Activated CD4-positive, alpha-beta T cell treated with anti-CD3 and anti-CD28 coated beads, Interleukin-2, amount 10 ng/mL, durations not matched to agents 24 days and 14 days (primary cell): ENCODE results near the gene APLF. TPM values are rescaled to one million over a fixed set of nuclear protein-coding genes. Genes with fewer than 3 reads are reported as not detected.
A peak's percentile ranks its signal among the peaks of the same experiment; 100 is the strongest.
"Not testable (repeated sequence)": the region's sequence is repeated elsewhere in the genome, so short reads cannot be mapped to it uniquely, and the experiment has no call there.

ENCODE experiments used
- DNase-seq: peaks from one replicate; pipeline ENCODE4 v3.0.0; 2022
- H3K27ac Mint-ChIP-seq: one replicate; pipeline ENCODE4 v1.8.0; 2022; ENCODE audit warnings: mild to moderate bottlenecking, mixed read lengths
- H3K27me3 Mint-ChIP-seq: one replicate; pipeline ENCODE4 v1.8.0; 2022; ENCODE audit warnings: mixed read lengths
- H3K36me3 Mint-ChIP-seq: one replicate; pipeline ENCODE4 v1.8.0; 2022; ENCODE audit warnings: low read depth, mild to moderate bottlenecking, mixed read lengths
- H3K4me1 Mint-ChIP-seq: one replicate; pipeline ENCODE4 v1.8.0; 2021; ENCODE audit warnings: mixed read lengths
- H3K4me3 Mint-ChIP-seq: one replicate; pipeline ENCODE4 v1.8.0; 2022; ENCODE audit warnings: mild to moderate bottlenecking, moderate library complexity, mixed read lengths
- H3K9me3 Mint-ChIP-seq: one replicate; pipeline ENCODE4 v1.8.0; 2021; ENCODE audit warnings: mixed read lengths
- intact Hi-C: fragments of 100-400 bp; cut with micrococcal nuclease; formaldehyde crosslinking; loops from one replicate; pipeline ENCODE4 v1.15.1; 2023
- total RNA-seq: library from RNA; stranded (reverse); gene quantifications from 2 replicates; pipeline ENCODE4 v1.2.3, GENCODE V29; 2022

APLF gene
- total RNA-seq, 1 donor from 2014 or later: 2.0 TPM

- no peak for DNase-seq
- Mint-ChIP-seq H3K36me3 (no peaks in the 10 kb centered on the region), H3K9me3 (no peaks in the 10 kb centered on the region), H3K4me3 (no peak overlapping the region), H3K27me3 (peaks cover 2% of the 10 kb centered on the region), H3K4me1 (peaks cover 9% of the 10 kb centered on the region), H3K27ac (no peak overlapping the region)
- intact Hi-C loops: no loop called here
These were observed 38.3 kb downstream of the APLF start for GRCh38 chr2:68505603-68506159.

GRCh38 chr2:68506170-68506569, 38.8 kb downstream of the APLF start:
- Mint-ChIP-seq H3K27ac (no peak overlapping the region), H3K27me3 (no peaks in the 10 kb centered on the region), H3K4me1 (peaks cover 9% of the 10 kb centered on the region), H3K36me3 (no peaks in the 10 kb centered on the region), H3K4me3 (no peak overlapping the region), H3K9me3 (no peaks in the 10 kb centered on the region)
- intact Hi-C loops: no loop called here
- no peak for DNase-seq

DNA sequence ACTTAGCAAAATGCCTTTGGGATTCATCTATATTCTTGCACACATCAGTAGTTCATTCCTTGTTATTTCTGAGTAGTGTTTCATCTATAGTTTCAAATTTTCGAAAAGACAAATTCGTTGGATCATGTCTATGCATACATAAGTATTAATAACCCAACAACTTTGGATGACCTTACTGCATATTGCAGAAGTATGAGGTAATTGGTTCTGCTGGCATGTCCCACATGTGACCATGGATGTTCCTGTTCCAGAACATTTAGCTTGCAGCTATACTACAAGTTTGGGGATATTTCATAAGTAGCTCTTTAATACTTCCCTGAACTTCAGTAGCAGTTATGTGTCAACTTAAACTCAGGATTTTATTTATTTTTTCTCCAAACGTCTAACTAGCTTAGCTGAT, 44.9 kb downstream of the APLF start:
- DNase-seq: no peak
- H3K4me1 Mint-ChIP-seq: no peaks in the 10 kb centered on the region
- H3K27ac Mint-ChIP-seq: no peak overlapping the region
- no peaks in the 10 kb centered on the region for H3K27me3 Mint-ChIP-seq
- intact Hi-C loops: no loop called here
- H3K9me3 Mint-ChIP-seq: no peaks in the 10 kb centered on the region
- H3K4me3 Mint-ChIP-seq: no peak overlapping the region
- no peaks in the 10 kb centered on the region for H3K36me3 Mint-ChIP-seq

DNA sequence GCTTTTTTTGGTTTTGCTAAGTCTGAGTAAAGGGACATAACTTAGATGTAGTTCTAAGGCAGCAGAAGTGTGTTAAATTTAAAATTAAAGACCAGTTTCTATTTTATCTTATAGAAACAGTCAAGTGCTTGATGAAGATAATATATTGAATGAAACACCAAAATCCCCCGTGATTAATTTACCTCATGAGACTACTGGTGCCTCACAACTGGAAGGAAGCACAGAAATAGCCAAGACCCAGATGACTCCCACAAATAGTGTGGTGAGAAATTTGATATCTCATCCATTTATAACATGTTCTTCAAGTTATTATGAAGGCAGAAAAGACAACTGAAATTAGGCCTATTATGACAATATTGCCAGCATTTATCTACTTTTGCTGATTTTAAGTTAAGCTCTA, 45.6 kb downstream of the APLF start:
- no peak for DNase-seq
- H3K36me3 Mint-ChIP-seq: no peaks in the 10 kb centered on the region
- H3K4me3 Mint-ChIP-seq: no peak overlapping the region
- intact Hi-C loops: no loop called here
- H3K9me3 Mint-ChIP-seq: no peaks in the 10 kb centered on the region
- H3K27me3 Mint-ChIP-seq: no peaks in the 10 kb centered on the region
- no peak overlapping the region for H3K27ac Mint-ChIP-seq
- no peaks in the 10 kb centered on the region for H3K4me1 Mint-ChIP-seq

DNA sequence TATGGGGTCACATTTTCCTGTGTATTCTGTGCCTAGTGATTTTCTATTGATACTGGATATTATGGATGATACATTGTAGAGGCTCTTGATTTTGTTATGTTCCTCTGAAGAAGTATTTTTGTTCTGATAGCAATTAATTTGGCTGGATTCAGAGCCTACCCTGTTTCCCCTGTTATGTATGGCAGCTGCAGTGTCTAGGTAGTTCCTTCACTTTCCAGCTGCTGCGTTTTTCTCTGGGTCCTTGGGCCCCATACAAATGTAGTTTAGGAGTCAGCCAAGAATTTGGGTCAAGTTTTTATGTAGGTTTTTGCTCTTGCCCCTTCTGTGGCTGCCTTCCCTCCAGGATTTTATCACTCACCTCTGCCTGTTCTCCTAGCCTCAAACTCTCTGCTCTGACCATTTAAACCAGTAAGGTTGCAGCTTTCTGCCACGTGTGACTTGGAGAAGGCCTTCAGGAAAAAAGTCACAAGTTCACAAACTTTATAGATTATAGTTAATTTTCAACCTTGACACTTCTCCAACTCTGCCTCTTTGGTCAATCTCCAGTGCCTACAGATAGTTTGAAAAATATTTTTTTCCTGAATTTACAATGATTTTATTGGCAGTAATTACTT, 47.0 kb downstream of the APLF start:
- DNase-seq: no peak
- no peaks in the 10 kb centered on the region for H3K27me3 Mint-ChIP-seq
- H3K4me1 Mint-ChIP-seq: no peaks in the 10 kb centered on the region
- intact Hi-C loops: no loop called here
- no peak overlapping the region for H3K27ac Mint-ChIP-seq
- no peaks in the 10 kb centered on the region for H3K36me3 Mint-ChIP-seq
- H3K9me3 Mint-ChIP-seq: no peaks in the 10 kb centered on the region
- H3K4me3 Mint-ChIP-seq: no peak overlapping the region

GRCh38 chr2:68516051-68516955, 48.9 kb downstream of the APLF start:
- no peak for DNase-seq
- intact Hi-C loops: loop anchor here (5.0 kb wide), 1 partner anchor 129 kb away; no protein-coding TSS in a partner anchor

DNA sequence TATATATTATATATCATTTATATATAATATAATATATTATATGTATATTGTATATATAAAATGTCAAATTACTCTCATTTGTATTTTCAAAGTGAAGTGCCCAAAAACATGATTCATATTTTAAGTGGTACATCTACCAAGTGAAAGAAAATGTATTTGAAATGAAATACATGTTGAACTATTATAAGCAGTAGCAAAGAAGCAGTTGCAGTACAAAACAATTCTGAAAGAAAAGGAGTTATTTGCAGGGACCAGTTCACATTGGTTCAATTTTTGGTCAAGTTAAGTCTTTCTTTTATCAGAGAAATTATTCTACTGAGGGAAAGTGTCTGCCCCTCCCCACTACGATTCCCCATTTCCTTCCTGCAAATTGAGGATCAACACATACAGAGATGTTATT, 51.9 kb downstream of the APLF start:
- peaks cover 9% of the 10 kb centered on the region for H3K4me1 Mint-ChIP-seq
- no peak overlapping the region for H3K4me3 Mint-ChIP-seq
- no peaks in the 10 kb centered on the region for H3K36me3 Mint-ChIP-seq

More at GRCh38 chr2:68516051-68516955, 48.9 kb downstream of the APLF start:
- Mint-ChIP-seq H3K4me3 (no peak overlapping the region), H3K36me3 (no peaks in the 10 kb centered on the region), H3K4me1 (peaks cover 9% of the 10 kb centered on the region), H3K27ac (no peak overlapping the region), H3K9me3 (no peaks in the 10 kb centered on the region), H3K27me3 (no peaks in the 10 kb centered on the region)

GRCh38 chr2:68521037-68521436, 53.7 kb downstream of the APLF start:
- no peaks in the 10 kb centered on the region for H3K27me3 Mint-ChIP-seq
- peak overlapping the region; percentile 13 for H3K27ac Mint-ChIP-seq
- H3K4me1 Mint-ChIP-seq: peaks cover 9% of the 10 kb centered on the region
- intact Hi-C loops: loop anchor here (5.0 kb wide), 2 partner anchors 54 to 131 kb away; partner anchors contain the start of genes APLF and FBXO48
- no peak overlapping the region for H3K4me3 Mint-ChIP-seq
- no peaks in the 10 kb centered on the region for H3K9me3 Mint-ChIP-seq
- no peak for DNase-seq
- no peaks in the 10 kb centered on the region for H3K36me3 Mint-ChIP-seq

More for the DNA sequence above, 51.9 kb downstream of the APLF start:
- DNase-seq: no peak
- H3K27ac Mint-ChIP-seq: no peak overlapping the region
- intact Hi-C loops: loop anchor here (5.0 kb wide), 1 partner anchor 132 kb away; no protein-coding TSS in a partner anchor
- no peaks in the 10 kb centered on the region for H3K27me3 Mint-ChIP-seq
- H3K9me3 Mint-ChIP-seq: no peaks in the 10 kb centered on the region

DNA sequence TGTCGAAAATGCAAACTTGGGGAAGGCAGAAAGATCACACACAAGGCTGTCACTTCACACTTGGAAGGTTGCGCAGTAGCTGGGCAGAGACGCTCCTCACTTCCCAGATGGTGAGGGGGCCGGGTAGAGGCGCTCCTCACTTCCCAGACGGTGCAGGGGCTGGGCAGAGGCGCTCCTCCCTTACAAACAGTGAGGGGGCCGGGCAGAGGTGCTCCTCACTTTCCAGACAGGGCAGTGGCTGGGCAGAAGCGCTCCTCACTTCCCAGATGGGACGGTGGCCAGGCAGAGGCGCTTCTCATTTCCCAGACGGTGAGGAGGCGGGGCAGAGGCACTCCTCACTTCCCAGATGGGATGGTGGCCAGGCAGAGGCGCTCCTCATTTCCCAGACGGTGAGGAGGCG, 59.6 kb downstream of the APLF start:
- H3K27me3 Mint-ChIP-seq, H3K27ac Mint-ChIP-seq, H3K4me1 Mint-ChIP-seq, H3K4me3 Mint-ChIP-seq, DNase-seq, H3K9me3 Mint-ChIP-seq, intact Hi-C loops, H3K36me3 Mint-ChIP-seq: not testable (repeated sequence)

- H3K27ac Mint-ChIP-seq, H3K4me1 Mint-ChIP-seq, H3K36me3 Mint-ChIP-seq, H3K27me3 Mint-ChIP-seq, intact Hi-C loops, H3K4me3 Mint-ChIP-seq, H3K9me3 Mint-ChIP-seq, DNase-seq: not testable (repeated sequence)
These were observed 60.1 kb downstream of the APLF start for GRCh38 chr2:68527343-68528081.

- H3K9me3 Mint-ChIP-seq, H3K4me3 Mint-ChIP-seq, H3K4me1 Mint-ChIP-seq, intact Hi-C loops, H3K27ac Mint-ChIP-seq, H3K36me3 Mint-ChIP-seq, DNase-seq, H3K27me3 Mint-ChIP-seq: not testable (repeated sequence)
These were observed 61.8 kb downstream of the APLF start for GRCh38 chr2:68529156-68529555.

DNA sequence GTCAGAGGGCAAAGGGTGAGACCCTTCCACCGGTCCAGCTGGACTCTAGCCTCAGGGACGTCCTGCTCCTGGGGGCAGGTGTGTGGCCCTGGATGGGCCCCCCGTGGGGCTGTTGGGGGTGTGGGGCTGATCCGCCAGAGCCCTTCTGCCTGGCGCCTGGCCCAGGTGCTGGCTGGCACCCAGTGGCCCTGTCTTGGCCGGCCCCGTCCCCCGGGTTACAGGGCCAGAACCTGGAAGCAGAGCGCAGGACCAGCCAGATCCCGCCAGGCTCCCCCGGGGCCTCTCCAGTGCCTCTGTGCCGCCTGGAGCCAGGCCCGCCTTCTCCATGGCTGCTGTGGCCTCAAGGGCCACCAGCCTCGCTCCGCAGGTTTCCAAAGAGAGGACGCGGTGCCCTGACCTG, 62.3 kb downstream of the APLF start:
- intact Hi-C loops: not testable (repeated sequence)

DNA sequence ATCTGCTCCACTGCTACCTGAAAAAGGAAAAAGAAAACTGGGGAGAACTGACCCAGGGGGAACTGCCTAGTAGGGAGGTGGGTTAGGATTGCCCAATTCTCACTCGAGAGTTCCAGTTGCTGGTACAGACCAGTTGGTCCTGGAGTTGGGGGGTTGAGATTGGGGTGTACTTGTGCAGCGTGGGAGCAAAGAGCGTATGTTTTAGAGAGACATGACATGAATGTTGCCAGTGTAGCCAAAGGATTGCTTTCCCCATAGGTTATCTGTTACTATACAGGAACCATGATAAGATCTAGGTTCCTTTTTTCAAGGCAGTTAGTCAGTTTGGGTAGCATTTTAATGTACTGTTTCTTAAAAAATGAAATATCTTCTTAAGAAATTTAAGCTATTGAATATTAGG, 68.6 kb downstream of the APLF start:
- no peaks in the 10 kb centered on the region for H3K27me3 Mint-ChIP-seq
- H3K36me3 Mint-ChIP-seq: no peaks in the 10 kb centered on the region
- H3K4me3 Mint-ChIP-seq: no peak overlapping the region
- intact Hi-C loops: no loop called here
- H3K9me3 Mint-ChIP-seq: no peaks in the 10 kb centered on the region
- peaks cover 1% of the 10 kb centered on the region for H3K4me1 Mint-ChIP-seq
- H3K27ac Mint-ChIP-seq: no peak overlapping the region
- DNase-seq: no peak

More for the DNA sequence above, 62.3 kb downstream of the APLF start:
- H3K27me3 Mint-ChIP-seq, DNase-seq, H3K27ac Mint-ChIP-seq, H3K36me3 Mint-ChIP-seq, H3K4me3 Mint-ChIP-seq, H3K4me1 Mint-ChIP-seq, H3K9me3 Mint-ChIP-seq: not testable (repeated sequence)
